Neural crest cell (in vitro differentiated cells): Measurements from ENCODE around the gene ANK3. TPM values are rescaled to one million over a fixed set of nuclear protein-coding genes. Genes with fewer than 3 reads are reported as not detected.

Experiments
- DNase-seq: peaks from one replicate; pipeline ENCODE4 v3.0.0; 2021; ENCODE audit warnings: low read depth, mixed read lengths, low spot score
- H3K27ac Mint-ChIP-seq: one replicate; pipeline ENCODE4 v1.8.0; 2021; ENCODE audit warnings: mild to moderate bottlenecking, mixed read lengths; ENCODE audit not compliant: unreplicated experiment
- H3K27me3 Mint-ChIP-seq: 2 replicates; pipeline ENCODE4 v1.8.0; 2021; ENCODE audit warnings: low read depth, mild to moderate bottlenecking, mixed read lengths
- H3K36me3 Mint-ChIP-seq: 2 replicates; pipeline ENCODE4 v1.8.0; 2021; ENCODE audit warnings: low read depth, mild to moderate bottlenecking, mixed read lengths
- H3K4me1 Mint-ChIP-seq: 2 replicates; pipeline ENCODE4 v1.8.0; 2021; ENCODE audit warnings: mixed read lengths
- H3K4me3 Mint-ChIP-seq: one replicate; pipeline ENCODE4 v1.8.0; 2021; ENCODE audit warnings: mild to moderate bottlenecking, mixed read lengths
- H3K9me3 Mint-ChIP-seq: 2 replicates; pipeline ENCODE4 v1.8.0; 2021; ENCODE audit warnings: mixed read lengths
- total RNA-seq: library from RNA; stranded (reverse); gene quantifications from 2 replicates; pipeline ENCODE4 v1.2.1, GENCODE V29; 2021
- TF ChIP-seq, protein P1 (sequence below): fragments of 200-600 bp; sonication (generic); conservative IDR thresholded peaks from 2 replicates; pipeline ENCODE4 v1.5.0; 2021; ENCODE audit warnings: antibody characterized with exemption, mild to moderate bottlenecking

The ANK3 gene
- total RNA-seq, 1 donor from 2014 or later, result 45.2 TPM

DNA sequence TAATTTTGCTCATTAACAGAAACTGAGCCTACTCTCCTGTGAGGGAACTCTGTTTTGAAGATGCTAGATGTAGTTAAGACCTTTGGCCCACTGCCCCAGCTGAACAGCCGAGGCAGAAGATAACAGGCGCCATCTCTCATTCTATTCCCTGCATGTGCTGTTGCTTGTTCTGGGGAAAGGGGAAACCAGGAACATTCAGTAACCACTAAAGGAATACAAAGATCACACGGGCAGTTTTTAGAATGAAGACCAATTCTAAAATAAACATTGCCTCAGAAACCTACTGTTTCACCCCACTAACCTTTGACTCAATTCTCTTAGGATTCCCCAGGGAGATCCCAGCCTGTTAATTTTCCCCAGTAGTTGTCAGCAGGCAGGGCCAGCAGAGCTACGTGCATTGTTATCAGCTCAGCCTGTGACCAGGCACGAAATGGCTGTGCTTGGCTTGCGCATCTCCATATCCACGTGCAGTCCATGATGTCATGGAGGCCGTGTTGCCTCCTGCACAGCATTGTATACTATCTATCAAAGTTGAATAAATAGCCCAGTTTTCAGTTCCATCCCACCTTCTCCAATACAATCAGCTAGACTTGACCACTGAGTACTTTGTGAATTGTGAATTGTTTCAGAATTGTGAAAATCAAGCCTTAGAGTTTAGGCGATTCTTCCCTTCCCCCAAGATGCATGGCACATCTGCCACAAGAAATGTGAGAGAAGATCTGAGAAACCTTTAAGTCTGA, 36.0 kb downstream of the ANK3 start:
- no peaks in the 10 kb centered on the region for H3K27me3 Mint-ChIP-seq
- peaks cover 37% of the 10 kb centered on the region for H3K4me1 Mint-ChIP-seq

DNA sequence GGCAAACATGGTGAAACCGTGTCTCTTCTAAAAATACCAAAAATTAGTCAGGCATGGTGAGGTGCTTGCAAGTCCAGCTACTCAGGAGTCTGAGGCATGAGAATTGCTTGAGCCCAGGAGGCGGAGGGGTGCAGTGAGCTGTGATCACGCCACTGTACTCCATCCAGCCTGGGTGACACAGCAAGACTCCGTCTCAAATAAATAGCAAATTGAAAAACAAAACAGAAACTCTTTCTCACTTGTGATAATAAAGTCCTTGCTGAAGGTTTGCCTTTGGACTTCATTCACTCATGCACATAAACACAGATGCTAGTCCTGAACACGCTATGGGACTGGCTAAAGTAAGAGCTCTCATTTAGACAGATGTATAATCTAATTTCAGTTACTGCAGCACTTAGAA, 37.6 kb downstream of the ANK3 start:
- H3K27ac Mint-ChIP-seq, result no peak overlapping the region
- no peaks in the 10 kb centered on the region for H3K36me3 Mint-ChIP-seq
- H3K27me3 Mint-ChIP-seq, result no peaks in the 10 kb centered on the region
- no peak overlapping the region for H3K4me3 Mint-ChIP-seq
- no peak for DNase-seq
- H3K9me3 Mint-ChIP-seq, result no peaks in the 10 kb centered on the region
- TF ChIP-seq, protein P1, sequence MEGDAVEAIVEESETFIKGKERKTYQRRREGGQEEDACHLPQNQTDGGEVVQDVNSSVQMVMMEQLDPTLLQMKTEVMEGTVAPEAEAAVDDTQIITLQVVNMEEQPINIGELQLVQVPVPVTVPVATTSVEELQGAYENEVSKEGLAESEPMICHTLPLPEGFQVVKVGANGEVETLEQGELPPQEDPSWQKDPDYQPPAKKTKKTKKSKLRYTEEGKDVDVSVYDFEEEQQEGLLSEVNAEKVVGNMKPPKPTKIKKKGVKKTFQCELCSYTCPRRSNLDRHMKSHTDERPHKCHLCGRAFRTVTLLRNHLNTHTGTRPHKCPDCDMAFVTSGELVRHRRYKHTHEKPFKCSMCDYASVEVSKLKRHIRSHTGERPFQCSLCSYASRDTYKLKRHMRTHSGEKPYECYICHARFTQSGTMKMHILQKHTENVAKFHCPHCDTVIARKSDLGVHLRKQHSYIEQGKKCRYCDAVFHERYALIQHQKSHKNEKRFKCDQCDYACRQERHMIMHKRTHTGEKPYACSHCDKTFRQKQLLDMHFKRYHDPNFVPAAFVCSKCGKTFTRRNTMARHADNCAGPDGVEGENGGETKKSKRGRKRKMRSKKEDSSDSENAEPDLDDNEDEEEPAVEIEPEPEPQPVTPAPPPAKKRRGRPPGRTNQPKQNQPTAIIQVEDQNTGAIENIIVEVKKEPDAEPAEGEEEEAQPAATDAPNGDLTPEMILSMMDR, result no peak
- H3K4me1 Mint-ChIP-seq, result peaks cover 38% of the 10 kb centered on the region

More for the DNA sequence above, 36.0 kb downstream of the ANK3 start:
- Mint-ChIP-seq H3K36me3 (no peaks in the 10 kb centered on the region), H3K4me3 (no peak overlapping the region), H3K9me3 (no peaks in the 10 kb centered on the region), H3K27ac (no peak overlapping the region)
- DNase-seq, result no peak
- TF ChIP-seq, protein P1, result no peak

DNA sequence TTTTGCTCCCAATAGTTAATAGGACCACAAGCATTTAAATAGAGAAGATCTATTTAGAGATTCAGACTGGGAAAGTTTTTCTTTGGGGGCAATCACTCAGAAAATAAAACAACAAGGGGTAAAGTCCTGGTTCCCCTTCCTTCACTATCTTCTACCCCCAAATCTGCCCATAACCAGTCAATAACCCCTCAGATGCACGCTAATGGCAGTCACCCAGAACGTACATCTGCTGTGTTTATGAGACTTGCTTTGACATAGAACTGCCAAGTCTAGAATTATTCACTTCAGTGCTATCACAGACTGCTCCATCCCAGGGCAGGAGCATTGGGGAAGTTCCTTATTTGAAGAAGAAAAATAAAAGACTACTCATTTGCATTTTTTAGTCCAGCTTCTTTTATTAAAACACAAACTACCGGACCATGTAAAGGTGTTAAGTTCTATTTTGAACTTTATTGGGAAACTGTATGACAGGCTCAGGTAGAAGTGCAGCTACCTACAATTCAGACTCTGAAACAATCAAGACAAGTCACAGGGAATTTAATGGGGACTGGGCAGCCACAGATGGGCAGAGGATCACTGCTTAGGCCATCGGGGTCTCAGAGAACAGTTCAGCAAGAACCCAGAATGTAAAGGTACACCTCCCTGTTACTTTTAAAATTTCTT, 38.4 kb downstream of the ANK3 start:
- H3K36me3 Mint-ChIP-seq, result no peaks in the 10 kb centered on the region
- DNase-seq, result no peak
- H3K27me3 Mint-ChIP-seq, result no peaks in the 10 kb centered on the region
- peaks cover 44% of the 10 kb centered on the region for H3K4me1 Mint-ChIP-seq
- H3K9me3 Mint-ChIP-seq, result no peaks in the 10 kb centered on the region
- TF ChIP-seq, protein P1, result no peak
- peak overlapping the region; percentile 70 for H3K27ac Mint-ChIP-seq
- no peak overlapping the region for H3K4me3 Mint-ChIP-seq

DNA sequence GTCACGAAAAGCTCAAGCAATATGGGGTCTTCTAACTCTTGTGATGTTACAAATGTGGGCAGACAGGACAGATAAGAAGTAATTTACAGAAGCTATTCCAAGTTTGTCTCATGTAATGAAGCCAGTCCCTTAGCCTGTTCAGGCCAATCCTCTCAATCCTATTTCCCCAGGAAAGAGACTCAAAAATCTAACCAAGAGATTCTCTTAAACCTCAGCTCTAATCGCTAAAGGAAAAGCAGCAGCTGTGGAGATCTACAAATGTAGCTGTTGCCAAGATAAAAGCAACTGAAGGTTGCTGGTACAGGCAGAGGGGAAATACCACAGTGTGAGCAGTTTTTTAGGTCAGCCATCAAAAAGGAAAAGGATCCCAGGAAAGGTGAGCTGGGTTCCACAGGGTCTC, 39.3 kb downstream of the ANK3 start:
- Mint-ChIP-seq H3K36me3 (no peaks in the 10 kb centered on the region), H3K27me3 (no peaks in the 10 kb centered on the region), H3K9me3 (no peaks in the 10 kb centered on the region), H3K4me3 (no peak overlapping the region), H3K4me1 (peaks cover 50% of the 10 kb centered on the region), H3K27ac (no peak overlapping the region)
- TF ChIP-seq, protein P1, result no peak
- no peak for DNase-seq

DNA sequence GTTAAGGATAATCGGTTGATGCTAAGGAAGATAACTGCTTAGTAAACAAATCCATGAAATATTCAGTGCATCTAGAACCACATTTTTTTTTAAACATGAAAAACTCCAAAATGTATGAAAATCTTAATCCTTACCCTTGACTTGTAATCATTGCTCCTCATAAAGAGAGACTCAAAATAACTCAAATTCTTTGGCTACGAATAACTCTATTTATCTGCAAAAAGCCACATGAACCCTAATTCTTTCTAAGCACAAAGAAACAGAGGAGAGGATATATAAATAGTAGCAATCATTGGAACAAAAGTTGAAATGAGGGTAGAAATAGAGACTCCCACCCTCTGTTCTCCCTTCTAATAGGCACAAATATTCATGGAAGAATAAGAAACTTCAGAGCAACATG, 40.2 kb downstream of the ANK3 start:
- Mint-ChIP-seq H3K27ac (no peak overlapping the region), H3K4me3 (no peak overlapping the region), H3K9me3 (no peaks in the 10 kb centered on the region), H3K36me3 (no peaks in the 10 kb centered on the region), H3K4me1 (peaks cover 50% of the 10 kb centered on the region), H3K27me3 (no peaks in the 10 kb centered on the region)
- no peak for DNase-seq
- TF ChIP-seq, protein P1, result no peak
